ENCODE measurements around the gene KIAA1217. TPM values are rescaled to one million over a fixed set of nuclear protein-coding genes. Genes with fewer than 3 reads are reported as not detected.
A peak's percentile ranks its signal among the peaks of the same experiment; 100 is the strongest.

KIAA1217 gene
- total RNA-seq, 6 experiments from 2014 or later: 10.4 to 25.5 (median 14.9) TPM

DNA sequence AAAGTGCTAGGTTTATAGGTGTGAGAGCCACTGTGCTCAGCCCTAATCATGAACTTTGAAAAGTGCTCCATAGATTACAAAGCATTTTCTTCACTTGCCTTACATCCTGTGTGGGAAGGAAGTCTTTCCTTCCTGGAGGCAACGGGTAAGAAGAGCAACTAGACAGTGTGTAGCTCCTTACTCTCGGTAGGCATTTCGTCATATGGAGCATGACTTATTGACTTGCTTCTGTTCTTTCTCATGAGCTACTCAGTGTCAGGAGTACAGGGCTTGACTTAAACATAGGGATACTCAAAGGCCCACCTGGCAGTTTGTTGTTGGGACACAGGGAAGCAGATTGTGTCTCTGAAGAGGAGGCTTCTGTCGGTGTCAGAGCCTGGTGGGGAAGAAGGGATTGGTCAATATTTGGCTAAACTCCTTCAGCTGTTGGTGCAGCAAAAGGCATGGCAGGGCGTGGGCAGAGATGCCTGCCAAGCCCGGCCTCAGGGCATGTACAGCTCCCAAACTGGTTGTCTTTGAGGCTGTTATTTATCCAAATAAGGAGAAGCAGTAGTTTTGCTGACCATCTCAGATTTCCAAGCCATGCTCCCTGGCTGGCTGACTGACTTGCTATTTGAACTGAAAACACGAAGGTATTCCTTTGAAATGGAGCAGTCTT lies 248.9 kb downstream of the KIAA1217 start:
- Histone ChIP-seq H3K9me3 (no peaks in the 10 kb centered on the region), H3K27ac (no peak overlapping the region), H3K27me3 (no peaks in the 10 kb centered on the region), H3K4me3 (no peak overlapping the region), H3K4me1 (peaks cover 0 to 11% (median 0%) of the 10 kb centered on the region in 4 donors), H3K36me3 (no peaks in the 10 kb centered on the region)
- DNase-seq (no peak), ATAC-seq (peak; percentile 56 to 78 (median 66))
- whole genome bisulfite sequencing (ENCODE audit: insufficient coverage, low coverage, low lambda C conversion rate, missing lambda C conversion rate): 48% methylated on average over 6 of the region's 7 CpGs
- TF ChIP-seq POLR2A (IDR thresholded peaks at IDR 0.05) (no peak), CTCF (IDR thresholded peaks at IDR 0.05) (no peak)
- intact Hi-C loops (cut with DNase I): no loop called here

- TF ChIP-seq CTCF (IDR thresholded peaks at IDR 0.05): no peak
- ATAC-seq: no peak
These were observed 250.9 kb downstream of the KIAA1217 start for GRCh38 chr10:24459836-24460235.

GRCh38 chr10:24462291-24462813 lies 253.4 kb downstream of the KIAA1217 start:
- TF ChIP-seq CTCF (IDR thresholded peaks at IDR 0.05): no peak
- TF ChIP-seq POLR2A (IDR thresholded peaks at IDR 0.05): no peak
- ATAC-seq (no peak), DNase-seq (no peak)
- no peak overlapping the region for H3K27ac ChIP-seq
- no peaks in the 10 kb centered on the region for H3K36me3 ChIP-seq
- peaks cover 0 to 34% (median 9%) of the 10 kb centered on the region in 4 donors for H3K4me1 ChIP-seq
- no peaks in the 10 kb centered on the region for H3K27me3 ChIP-seq
- H3K9me3 ChIP-seq: no peaks in the 10 kb centered on the region
- intact Hi-C loops (cut with DNase I): no loop called here
- whole genome bisulfite sequencing (ENCODE audit: insufficient coverage, low coverage, low lambda C conversion rate, missing lambda C conversion rate): 81% methylated on average over 3 of the region's 7 CpGs
- H3K4me3 ChIP-seq: no peak overlapping the region

More at GRCh38 chr10:24459836-24460235, 250.9 kb downstream of the KIAA1217 start:
- Histone ChIP-seq H3K27ac (no peak overlapping the region), H3K4me3 (no peak overlapping the region), H3K36me3 (no peaks in the 10 kb centered on the region), H3K9me3 (no peaks in the 10 kb centered on the region), H3K27me3 (no peaks in the 10 kb centered on the region), H3K4me1 (peaks cover 0 to 30% (median 8%) of the 10 kb centered on the region in 4 donors)
- no peak for DNase-seq
- WGBS (ENCODE audit: insufficient coverage, low coverage, low lambda C conversion rate, missing lambda C conversion rate): 100% methylated on average over 3 of the region's 3 CpGs
- intact Hi-C loops (cut with DNase I): no loop called here

DNA sequence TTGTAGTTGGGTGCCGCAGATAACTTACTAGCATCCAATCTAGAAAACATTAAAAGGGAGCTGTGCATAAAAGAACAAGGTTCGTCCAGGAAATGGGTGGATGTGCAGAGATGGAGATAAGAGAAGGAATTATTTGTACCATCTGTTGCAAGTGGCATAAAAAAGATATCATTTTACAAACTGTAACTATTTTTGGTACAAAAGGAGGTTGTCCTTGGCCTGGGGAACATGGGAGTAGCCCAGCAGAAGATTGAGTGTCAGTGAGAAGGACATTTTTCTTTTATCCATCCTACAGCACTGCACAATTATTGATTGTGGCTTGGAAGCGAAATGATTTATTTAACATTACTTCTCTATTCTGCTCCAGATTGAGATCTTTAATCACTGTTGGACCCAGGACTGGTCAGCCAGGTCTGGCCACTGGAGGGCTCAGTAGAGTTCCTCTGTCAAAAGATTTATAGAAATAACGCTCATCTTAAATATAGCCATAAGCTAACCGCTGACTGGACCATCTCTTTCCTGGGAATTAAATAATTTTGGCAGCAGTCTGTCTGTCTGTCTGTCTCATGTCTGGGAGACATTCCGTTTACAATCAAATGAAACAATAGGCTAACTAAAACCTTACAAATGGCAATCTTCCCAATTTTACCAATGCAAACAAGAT lies 254.1 kb downstream of the KIAA1217 start:
- peak overlapping the region; percentile 71 to 89 (median 83) for H3K27ac ChIP-seq
- 66% methylated on average over 6 of the region's 6 CpGs for WGBS (ENCODE audit: insufficient coverage, low coverage, low lambda C conversion rate, missing lambda C conversion rate)

More for the DNA sequence above, 254.1 kb downstream of the KIAA1217 start:
- Histone ChIP-seq H3K4me3 (no peak overlapping the region), H3K4me1 (peaks cover 0 to 31% (median 9%) of the 10 kb centered on the region in 4 donors), H3K36me3 (no peaks in the 10 kb centered on the region), H3K27me3 (no peaks in the 10 kb centered on the region), H3K9me3 (no peaks in the 10 kb centered on the region)
- ATAC-seq (no peak), DNase-seq (no peak)
- TF ChIP-seq CTCF (IDR thresholded peaks at IDR 0.05) (peak in 3 of 4 donors; percentile 16 to 37 (median 22)), POLR2A (IDR thresholded peaks at IDR 0.05) (no peak)
- intact Hi-C loops (cut with DNase I): no loop called here
